Osteoblast (primary cell): ENCODE data around the gene HOXA10. TPM values are rescaled to one million over a fixed set of nuclear protein-coding genes. Genes with fewer than 3 reads are reported as not detected.
A peak's percentile ranks its signal among the peaks of the same experiment; 100 is the strongest.

Experiments
- DNase-seq: peaks from one replicate; pipeline ENCODE4 v3.0.0; 2011; ENCODE audit warnings: low spot score, mixed read lengths; ENCODE audit not compliant: insufficient read length; ENCODE audit errors: missing footprints
- H2AFZ ChIP-seq: 2 replicates; pipeline ENCODE4 v1.6.0; 2011; ENCODE audit warnings: mild to moderate bottlenecking, low read length
- H3K27ac ChIP-seq: 2 replicates; pipeline ENCODE4 v1.5.1; 2011; ENCODE audit warnings: mild to moderate bottlenecking, low read depth, low read length, moderate library complexity
- H3K27me3 ChIP-seq: 2 replicates; pipeline ENCODE4 v1.6.0; 2012; ENCODE audit warnings: mild to moderate bottlenecking, control low read depth, inconsistent platforms, low read length, moderate library complexity; ENCODE audit not compliant: insufficient read depth
- H3K36me3 ChIP-seq: 2 replicates; pipeline ENCODE4 v1.5.1; 2011; ENCODE audit warnings: mild to moderate bottlenecking, low read length, control low read depth, moderate library complexity; ENCODE audit not compliant: insufficient read depth
- H3K4me1 ChIP-seq: 2 replicates; pipeline ENCODE4 v1.5.1; 2011; ENCODE audit warnings: mild to moderate bottlenecking, low read length, control low read depth, moderate library complexity; ENCODE audit not compliant: insufficient read depth
- H3K4me2 ChIP-seq: 2 replicates; pipeline ENCODE4 v1.6.0; 2011; ENCODE audit warnings: mild to moderate bottlenecking, low read length; ENCODE audit not compliant: insufficient read depth
- H3K4me3 ChIP-seq: fragments of 200-600 bp; sonication (generic); 3 replicates; pipeline ENCODE4 v1.5.1; 2012; ENCODE audit warnings: mild to moderate bottlenecking, low read length, inconsistent platforms; ENCODE audit not compliant: insufficient read depth
- H3K79me2 ChIP-seq: 2 replicates; pipeline ENCODE4 v1.6.0; 2012; ENCODE audit warnings: mild to moderate bottlenecking, low read length, control low read depth, inconsistent platforms; ENCODE audit not compliant: insufficient read depth
- H3K9me3 ChIP-seq: 2 replicates; pipeline ENCODE4 v1.5.1; 2011; ENCODE audit warnings: low read depth, low read length, control low read depth
- H4K20me1 ChIP-seq: 2 replicates; pipeline ENCODE4 v1.6.0; 2012; ENCODE audit warnings: mild to moderate bottlenecking, low read length, control low read depth; ENCODE audit not compliant: insufficient read depth
- CTCF ChIP-seq: IDR thresholded peaks from 2 replicates; pipeline ENCODE4 v1.5.1; 2011; ENCODE audit warnings: mild to moderate bottlenecking, low read depth, low read length, moderate library complexity; ENCODE audit errors: extremely low read depth
- total RNA-seq: library from RNA; depleted of rRNA; stranded (reverse); fragments of >200 nt; gene quantifications from 2 replicates; pipeline ENCODE4 v1.2.3, GENCODE V29; 2012

Gene HOXA10
- total RNA-seq, 1 donor: 43.1 TPM

- Histone ChIP-seq H3K79me2 (no peaks in the 10 kb centered on the region), H3K4me3 (no peak overlapping the region), H3K27ac (no peak overlapping the region), H3K4me1 (peaks cover 6% of the 10 kb centered on the region), H4K20me1 (no peaks in the 10 kb centered on the region), H2AFZ (no peak overlapping the region), H3K4me2 (no peak overlapping the region), H3K9me3 (no peaks in the 10 kb centered on the region), H3K27me3 (no peaks in the 10 kb centered on the region), H3K36me3 (no peaks in the 10 kb centered on the region)
- TF ChIP-seq CTCF: no peak
- no peak for DNase-seq
Observed at GRCh38 chr7:27212497-27213432, 38.6 kb upstream of the HOXA10 start.

- H3K79me2 ChIP-seq: no peaks in the 10 kb centered on the region
- no peak overlapping the region for H3K4me2 ChIP-seq
- H3K4me3 ChIP-seq: no peak overlapping the region
- H3K9me3 ChIP-seq: no peaks in the 10 kb centered on the region
- H3K4me1 ChIP-seq: peaks cover 6% of the 10 kb centered on the region
- no peak for TF ChIP-seq CTCF
- no peak for DNase-seq
- no peaks in the 10 kb centered on the region for H3K36me3 ChIP-seq
- no peak overlapping the region for H2AFZ ChIP-seq
- H4K20me1 ChIP-seq: no peaks in the 10 kb centered on the region
- no peaks in the 10 kb centered on the region for H3K27me3 ChIP-seq
- H3K27ac ChIP-seq: no peak overlapping the region
Observed at GRCh38 chr7:27211764-27212204, 37.7 kb upstream of the HOXA10 start.

- Histone ChIP-seq H3K36me3 (no peaks in the 10 kb centered on the region), H3K4me1 (peaks cover 6% of the 10 kb centered on the region), H3K79me2 (no peaks in the 10 kb centered on the region), H3K4me2 (peak overlapping the region; percentile 85), H3K9me3 (no peaks in the 10 kb centered on the region), H3K4me3 (peak overlapping the region; percentile 67), H2AFZ (peak overlapping the region; percentile 23), H3K27me3 (peaks cover 4% of the 10 kb centered on the region), H3K27ac (no peak overlapping the region), H4K20me1 (no peaks in the 10 kb centered on the region)
- peak; percentile 84 for DNase-seq
- TF ChIP-seq CTCF: no peak
Observed at GRCh38 chr7:27211084-27211446, 36.9 kb upstream of the HOXA10 start.

- H2AFZ ChIP-seq: peak overlapping the region; percentile 86
- H3K9me3 ChIP-seq: no peaks in the 10 kb centered on the region
- peak overlapping the region; percentile 67 for H3K4me3 ChIP-seq
- no peaks in the 10 kb centered on the region for H3K36me3 ChIP-seq
- no peaks in the 10 kb centered on the region for H3K79me2 ChIP-seq
- TF ChIP-seq CTCF: peak; percentile 71
- no peak overlapping the region for H3K27ac ChIP-seq
- H3K4me2 ChIP-seq: peak overlapping the region; percentile 85
- H4K20me1 ChIP-seq: no peaks in the 10 kb centered on the region
- DNase-seq: peak; percentile 96
- peaks cover 7% of the 10 kb centered on the region for H3K4me1 ChIP-seq
- peaks cover 9% of the 10 kb centered on the region for H3K27me3 ChIP-seq
Observed at GRCh38 chr7:27210441-27211083, 36.4 kb upstream of the HOXA10 start.
